ENCODE measurements around the gene TNN. TPM values are rescaled to one million over a fixed set of nuclear protein-coding genes. Genes with fewer than 3 reads are reported as not detected.

The TNN gene
- total RNA-seq, 1 experiment from 2014 or later = not detected

DNA sequence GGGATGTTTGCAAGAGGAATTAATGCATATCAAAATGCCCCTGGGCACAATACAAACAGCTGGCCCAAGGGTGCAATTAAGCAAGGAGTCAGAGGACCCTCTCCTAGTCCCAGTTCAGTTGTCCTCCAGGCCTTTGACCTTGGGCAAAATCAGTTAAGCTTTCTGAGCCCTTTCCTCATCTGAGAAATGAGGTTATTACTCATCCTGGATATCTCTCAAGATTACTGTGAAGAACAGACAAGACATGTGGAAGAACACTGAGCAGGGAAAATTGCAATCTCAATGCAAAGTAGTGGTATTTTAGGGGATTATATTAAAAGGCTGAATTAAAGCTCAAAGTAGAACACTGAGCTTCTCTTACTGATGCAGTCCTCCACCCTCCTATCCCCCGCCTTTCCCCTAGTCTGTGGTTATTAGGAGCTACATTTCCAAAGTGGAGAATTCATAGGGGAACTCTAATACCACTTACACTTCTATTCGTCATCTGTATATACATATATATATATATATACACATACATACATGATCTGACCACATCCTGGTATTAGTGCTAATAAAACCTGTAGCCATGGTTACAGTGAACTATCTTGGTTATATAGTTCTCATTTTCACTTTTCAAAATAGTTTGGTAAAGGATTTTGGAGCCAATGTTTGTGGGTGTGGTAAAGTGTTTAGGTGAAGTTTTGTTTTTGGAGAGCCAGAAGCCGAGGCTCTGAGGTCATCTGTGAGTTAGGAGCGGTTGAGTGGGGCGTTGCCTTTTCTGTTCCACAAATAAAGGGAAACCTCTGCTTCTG lies 106.9 kb downstream of the TNN start:
- no peaks in the 10 kb centered on the region for H3K27me3 ChIP-seq (replicated peaks; ENCODE audit: control insufficient read depth, insufficient read depth, low read length)

DNA sequence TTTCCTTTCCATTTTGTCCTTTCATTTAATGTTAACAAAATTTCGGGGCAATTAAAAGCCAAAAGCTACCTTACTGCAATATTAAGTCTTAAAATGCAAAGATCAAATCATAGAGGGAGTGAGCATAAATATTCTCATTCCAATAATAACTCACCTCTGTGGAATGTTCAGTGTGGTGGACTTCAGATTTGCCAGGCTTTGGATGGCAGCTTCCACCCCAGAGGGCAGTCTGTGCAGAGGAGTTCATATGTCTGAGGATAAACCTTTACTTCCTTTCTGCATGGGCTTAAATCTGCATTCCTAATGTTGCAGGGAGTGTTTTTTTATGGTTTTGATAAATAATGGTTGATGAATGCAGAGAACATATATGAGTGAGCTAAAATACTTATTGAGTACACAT lies 108.6 kb downstream of the TNN start:
- no peaks in the 10 kb centered on the region for H3K36me3 ChIP-seq (ENCODE audit: control insufficient read depth, insufficient read depth, low read length)
- peaks cover 28% of the 10 kb centered on the region for H3K36me3 Mint-ChIP-seq (ENCODE audit: insufficient read depth, unreplicated experiment)
- no peak overlapping the region for H3K4me3 Mint-ChIP-seq (ENCODE audit: unreplicated experiment)
- H3K27ac Mint-ChIP-seq (ENCODE audit: unreplicated experiment) = no peak overlapping the region
- ChIA-PET CTCF (no interaction called here), POLR2A (no interaction called here)
- no peak for TF ChIP-seq CTCF (IDR thresholded peaks at IDR 0.05; ENCODE audit: insufficient read depth in 1 of 2, low read depth in 1 of 2, low read length in 1 of 2, severe bottlenecking in 1 of 2, unreplicated experiment in 1 of 2)
- H3K4me1 Mint-ChIP-seq (ENCODE audit: low read depth, unreplicated experiment) = peaks cover 8% of the 10 kb centered on the region
- H3K4me1 ChIP-seq = no peaks in the 10 kb centered on the region
- no peaks in the 10 kb centered on the region for H3K9me3 ChIP-seq
- no peaks in the 10 kb centered on the region for H3K27me3 Mint-ChIP-seq (ENCODE audit: insufficient read depth, unreplicated experiment)
- no peaks in the 10 kb centered on the region for H3K9me3 Mint-ChIP-seq (ENCODE audit: unreplicated experiment)
- BruUV-seq (replicated peaks) = no TSS peak
- H3K4me3 ChIP-seq (ENCODE audit: low read depth, low read length) = no peak overlapping the region
- no peaks in the 10 kb centered on the region for H3K27me3 ChIP-seq (replicated peaks; ENCODE audit: control insufficient read depth, insufficient read depth, low read length)
- intact Hi-C loops (cut with micrococcal nuclease; ENCODE audit: unreplicated experiment) = no loop called here
- DNase-seq = no peak

More for the DNA sequence above, 106.9 kb downstream of the TNN start:
- no peaks in the 10 kb centered on the region for H3K27me3 Mint-ChIP-seq (ENCODE audit: insufficient read depth, unreplicated experiment)
- no peak for TF ChIP-seq CTCF (IDR thresholded peaks at IDR 0.05; ENCODE audit: insufficient read depth in 1 of 2, low read depth in 1 of 2, low read length in 1 of 2, severe bottlenecking in 1 of 2, unreplicated experiment in 1 of 2)
- peaks cover 18% of the 10 kb centered on the region for H3K4me1 Mint-ChIP-seq (ENCODE audit: low read depth, unreplicated experiment)
- no peaks in the 10 kb centered on the region for H3K9me3 Mint-ChIP-seq (ENCODE audit: unreplicated experiment)
- H3K4me3 ChIP-seq (ENCODE audit: low read depth, low read length) = no peak overlapping the region
- no peaks in the 10 kb centered on the region for H3K36me3 ChIP-seq (ENCODE audit: control insufficient read depth, insufficient read depth, low read length)
- intact Hi-C loops (cut with micrococcal nuclease; ENCODE audit: unreplicated experiment) = no loop called here
- H3K36me3 Mint-ChIP-seq (ENCODE audit: insufficient read depth, unreplicated experiment) = peaks cover 28% of the 10 kb centered on the region
- ChIA-PET POLR2A (no interaction called here), CTCF (interaction anchor here (0.6 kb wide), 2 partner anchors 20 to 542 kb away, joined by 3 to 4 read pairs; no protein-coding TSS in a partner anchor)
- no peaks in the 10 kb centered on the region for H3K9me3 ChIP-seq
- DNase-seq = no peak
- no peaks in the 10 kb centered on the region for H3K4me1 ChIP-seq
- no peak overlapping the region for H3K27ac Mint-ChIP-seq (ENCODE audit: unreplicated experiment)
- H3K4me3 Mint-ChIP-seq (ENCODE audit: unreplicated experiment) = no peak overlapping the region
- BruUV-seq (replicated peaks) = no TSS peak

DNA sequence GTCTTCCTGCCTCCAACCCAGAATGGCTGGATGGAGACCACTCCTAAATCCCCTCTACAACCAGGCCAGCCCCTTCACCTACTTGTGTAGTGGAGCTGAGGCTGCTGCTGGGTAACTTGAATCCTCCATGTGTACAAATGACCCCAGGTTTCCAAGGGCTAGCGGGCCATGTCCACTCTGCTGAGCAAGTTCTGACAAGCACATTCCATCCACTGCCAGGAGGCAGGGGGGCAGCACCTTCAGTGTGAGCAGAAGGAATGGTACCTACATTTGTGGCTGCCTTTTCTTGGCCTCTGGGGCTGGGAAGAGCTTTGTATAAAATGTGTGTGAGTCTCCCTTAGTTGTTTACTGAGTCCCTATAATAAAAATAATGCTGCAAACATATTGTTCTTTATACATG lies 110.4 kb downstream of the TNN start:
- Mint-ChIP-seq H3K4me1 (ENCODE audit: low read depth, unreplicated experiment) (peaks cover 8% of the 10 kb centered on the region), H3K27ac (ENCODE audit: unreplicated experiment) (no peak overlapping the region), H3K4me3 (ENCODE audit: unreplicated experiment) (no peak overlapping the region), H3K9me3 (ENCODE audit: unreplicated experiment) (no peaks in the 10 kb centered on the region), H3K27me3 (ENCODE audit: insufficient read depth, unreplicated experiment) (no peaks in the 10 kb centered on the region), H3K36me3 (ENCODE audit: insufficient read depth, unreplicated experiment) (peaks cover 34% of the 10 kb centered on the region)
- H3K36me3 ChIP-seq (ENCODE audit: control insufficient read depth, insufficient read depth, low read length) = no peaks in the 10 kb centered on the region
- CTCF ChIA-PET = no interaction called here
- no peaks in the 10 kb centered on the region for H3K4me1 ChIP-seq
- no peak for DNase-seq
- H3K27me3 ChIP-seq (replicated peaks; ENCODE audit: control insufficient read depth, insufficient read depth, low read length) = no peaks in the 10 kb centered on the region
- intact Hi-C loops (cut with micrococcal nuclease; ENCODE audit: unreplicated experiment) = no loop called here
- no peak for TF ChIP-seq CTCF (IDR thresholded peaks at IDR 0.05; ENCODE audit: insufficient read depth in 1 of 2, low read depth in 1 of 2, low read length in 1 of 2, severe bottlenecking in 1 of 2, unreplicated experiment in 1 of 2)
- no peaks in the 10 kb centered on the region for H3K9me3 ChIP-seq
- no peak overlapping the region for H3K4me3 ChIP-seq (ENCODE audit: low read depth, low read length)
- POLR2A ChIA-PET = no interaction called here
- no TSS peak for BruUV-seq (replicated peaks)
